HL-60/S4 treated with retinoic acid at 250 ng/mL for 4 days and 3 days (cell line): ENCODE results near the gene CCBE1.
"Not testable (repeated sequence)": the region's sequence is repeated elsewhere in the genome, so short reads cannot be mapped to it uniquely, and the experiment has no call there.

Experiments used
- in situ Hi-C: fragments of 300-500 bp; cut with MboI; formaldehyde crosslinking; loops from 2 replicates; pipeline ENCODE4 v1.7.0; 2022; ENCODE audit warnings: low sequenced_read_pairs

Gene CCBE1

DNA sequence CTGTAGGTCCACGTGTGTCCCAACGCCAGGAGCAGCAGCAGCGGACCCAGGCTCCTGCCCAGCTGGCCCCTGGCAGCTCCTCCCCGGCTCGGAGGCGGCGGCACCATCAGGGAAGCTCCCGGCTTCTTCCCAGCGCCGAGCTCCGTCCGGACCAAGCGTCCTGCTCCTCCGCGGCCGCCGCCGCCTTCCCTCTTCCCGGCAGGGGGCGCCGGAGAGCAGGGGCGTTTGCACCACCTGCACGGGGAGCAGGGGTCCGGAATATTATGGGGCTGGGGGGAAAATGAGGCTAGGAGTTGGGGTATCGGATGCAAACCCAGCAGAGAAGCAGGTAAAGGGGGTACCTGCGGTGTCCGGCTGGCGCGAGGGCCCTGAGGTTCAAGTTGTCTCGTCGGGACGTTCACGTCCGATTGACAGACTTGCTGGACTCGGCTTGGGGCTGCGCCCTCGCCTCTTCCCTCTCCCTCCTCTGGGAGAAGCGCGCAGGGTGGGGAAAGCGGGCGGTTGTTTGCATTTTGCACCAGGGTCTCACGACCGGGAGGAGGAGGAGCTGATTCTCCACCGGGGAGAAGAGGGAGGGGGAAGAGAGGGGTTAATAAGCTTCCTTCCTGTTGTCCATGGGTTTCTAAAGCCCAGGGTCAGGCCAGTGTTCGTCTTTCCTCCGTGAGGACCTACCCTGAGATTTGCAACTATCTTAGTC lies at the start of gene CCBE1:
Gene CCBE1 (minus strand): TSS at position 188 of the 697 bp plus-strand sequence.
- in situ Hi-C loops: no loop called here

DNA sequence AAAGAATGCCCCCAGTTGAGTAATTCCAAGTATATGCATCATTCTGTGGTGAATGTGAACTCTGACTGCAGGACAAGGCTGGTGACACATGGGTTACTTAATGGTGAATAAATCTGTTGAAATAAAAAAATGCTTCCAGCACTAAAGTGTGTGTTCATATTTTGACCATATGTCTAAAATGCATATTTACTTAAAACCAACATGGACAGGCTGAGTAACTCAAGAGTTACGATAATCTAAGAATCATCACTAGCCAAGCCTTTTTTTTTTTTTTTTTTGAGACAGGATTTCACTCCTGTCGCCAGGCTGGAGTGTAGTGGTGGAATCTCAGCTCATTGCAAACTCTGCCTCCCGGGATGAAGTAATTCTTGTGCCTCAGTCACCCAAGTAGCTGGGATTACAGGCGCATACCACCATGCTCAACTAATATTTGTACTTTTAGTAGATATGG lies 47.1 kb upstream of the CCBE1 start:
- in situ Hi-C loops: no loop called here

DNA sequence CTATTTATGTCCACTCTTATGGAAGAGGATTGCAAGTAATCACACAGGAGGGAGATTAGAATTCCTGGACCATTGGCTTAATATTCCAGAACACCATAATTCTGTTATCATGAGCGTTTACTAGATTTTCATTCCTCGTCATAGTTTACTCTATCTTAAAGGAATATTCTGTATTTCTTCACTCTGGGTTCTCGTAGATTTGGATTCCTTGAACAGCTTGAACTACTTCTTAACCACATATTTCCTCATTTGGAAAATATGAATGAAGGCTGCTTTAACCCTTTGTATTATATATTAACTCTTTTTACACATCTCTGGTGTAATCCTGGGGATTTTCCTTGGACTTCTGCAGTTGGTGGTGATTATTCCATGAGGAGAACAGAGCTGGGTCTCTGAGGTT lies 46.3 kb upstream of the CCBE1 start:
- in situ Hi-C loops: no loop called here

DNA sequence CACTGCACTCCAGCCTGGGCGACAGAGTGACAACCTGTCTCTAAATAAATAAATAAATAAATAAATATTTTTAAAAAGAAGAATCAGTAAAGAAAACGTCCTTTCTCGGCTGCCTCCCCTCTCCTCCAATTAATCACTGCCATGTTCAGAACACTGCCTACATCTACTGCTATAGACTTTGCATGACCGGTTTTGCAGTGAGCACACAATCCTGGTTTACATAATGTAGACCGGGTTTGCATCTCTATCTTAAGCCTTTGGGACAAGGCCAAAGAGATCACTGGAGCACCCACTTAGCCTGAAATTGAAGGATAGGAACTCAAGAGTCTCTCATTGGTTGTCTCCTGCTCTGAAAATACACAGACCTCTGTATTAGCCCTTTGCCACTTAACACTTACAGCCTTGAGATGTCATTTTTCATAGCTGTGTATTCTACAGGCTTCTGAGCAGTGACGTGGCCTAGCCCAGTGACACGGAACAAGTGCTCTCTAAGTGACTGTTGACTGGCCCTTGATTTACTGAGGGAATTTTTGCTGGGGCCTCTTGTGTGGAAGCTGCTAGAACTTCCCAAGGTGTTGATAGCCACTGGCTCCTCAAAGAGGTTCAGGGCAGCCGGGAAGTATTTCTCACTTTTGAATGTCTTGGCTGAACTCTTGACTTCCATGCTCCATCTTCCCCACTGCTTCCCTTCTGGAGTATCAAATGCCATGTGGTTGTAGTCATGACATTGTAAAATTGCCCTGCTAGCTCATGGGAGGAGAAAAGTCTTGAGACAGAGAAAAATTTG lies 45.3 kb upstream of the CCBE1 start:
- in situ Hi-C loops: no loop called here

DNA sequence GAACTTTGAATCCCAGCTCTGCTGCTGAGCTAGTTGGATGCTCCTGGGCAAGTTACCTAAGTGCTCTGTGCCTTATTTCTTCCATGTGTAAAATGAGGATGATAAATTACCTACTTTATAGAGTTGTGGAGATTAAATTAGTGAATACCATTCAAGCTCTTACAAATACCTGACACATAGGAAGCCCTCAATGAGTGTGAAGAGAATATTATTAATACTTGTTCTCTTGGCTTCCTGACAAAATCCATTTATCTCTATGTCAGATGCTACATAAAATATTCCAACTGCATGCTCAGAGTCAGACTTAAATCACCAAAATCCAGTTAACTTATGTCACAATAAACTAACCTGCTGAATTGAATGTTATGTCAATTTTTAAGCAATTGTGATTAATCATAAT lies 42.9 kb upstream of the CCBE1 start:
- in situ Hi-C loops: no loop called here

DNA sequence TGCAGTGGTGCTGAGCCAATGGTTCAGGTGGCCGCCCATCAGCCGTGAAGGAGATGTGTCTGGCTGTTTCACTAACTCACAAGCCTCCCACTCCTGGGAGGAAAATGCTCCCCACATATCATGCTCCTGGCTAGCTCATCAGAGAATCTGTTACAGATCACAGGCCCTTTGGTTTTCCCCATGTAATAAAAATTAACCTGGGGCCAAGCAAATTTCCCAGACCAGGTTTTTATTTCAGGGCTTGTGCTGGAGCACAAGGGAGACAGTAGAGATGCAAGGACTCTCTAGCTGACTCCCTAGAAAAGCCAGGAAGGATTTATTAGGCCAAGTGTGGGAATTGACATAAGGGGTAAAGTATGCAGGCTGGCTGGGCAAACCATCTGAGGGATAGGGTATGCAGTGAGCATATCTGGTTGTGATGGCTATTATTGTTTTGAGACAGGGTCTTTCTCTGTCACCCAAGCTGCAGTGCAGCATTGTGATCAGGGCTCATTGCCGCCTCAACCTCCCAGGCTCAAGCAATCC lies 40.6 kb upstream of the CCBE1 start:
- in situ Hi-C loops: no loop called here

DNA sequence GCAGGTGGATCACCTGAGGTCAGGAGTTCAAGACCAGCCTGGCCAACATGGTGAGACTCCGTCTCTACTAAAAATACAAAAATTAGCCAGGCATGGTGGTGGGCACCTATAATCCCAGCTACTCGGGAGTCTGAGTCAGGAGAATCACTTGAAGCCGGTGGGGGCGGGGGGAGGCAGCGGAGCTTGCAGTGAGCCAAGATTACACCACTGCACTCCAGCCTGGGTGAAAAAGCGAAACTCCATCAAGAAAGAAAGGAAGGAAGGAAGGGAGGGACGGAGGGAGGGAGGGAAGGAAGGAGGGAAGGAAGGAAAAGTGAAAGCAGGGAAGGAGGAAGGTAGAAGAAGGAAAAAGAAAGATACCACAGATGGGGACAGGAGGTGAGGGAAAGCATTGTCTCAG lies 40.1 kb upstream of the CCBE1 start:
- in situ Hi-C loops: not testable (repeated sequence)

DNA sequence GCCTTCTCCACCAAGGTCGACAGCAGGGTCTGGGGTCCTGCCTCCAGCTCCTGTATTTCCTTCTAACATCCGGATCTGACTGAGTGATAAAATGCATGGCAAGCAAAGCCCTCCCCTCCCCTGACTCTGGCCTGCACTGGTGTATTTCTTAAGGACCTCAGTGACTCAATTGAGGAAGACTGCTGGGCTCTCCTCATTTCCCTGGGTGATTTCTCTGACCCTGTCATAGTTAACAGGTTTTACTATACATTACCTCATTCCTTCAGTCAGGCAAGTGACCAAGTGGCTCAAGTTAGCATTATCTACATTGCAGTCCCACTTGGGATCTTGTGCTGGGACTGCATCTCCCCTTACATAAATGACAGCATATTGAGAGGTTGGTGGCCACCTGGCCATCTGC lies 38.8 kb upstream of the CCBE1 start:
- in situ Hi-C loops: no loop called here

DNA sequence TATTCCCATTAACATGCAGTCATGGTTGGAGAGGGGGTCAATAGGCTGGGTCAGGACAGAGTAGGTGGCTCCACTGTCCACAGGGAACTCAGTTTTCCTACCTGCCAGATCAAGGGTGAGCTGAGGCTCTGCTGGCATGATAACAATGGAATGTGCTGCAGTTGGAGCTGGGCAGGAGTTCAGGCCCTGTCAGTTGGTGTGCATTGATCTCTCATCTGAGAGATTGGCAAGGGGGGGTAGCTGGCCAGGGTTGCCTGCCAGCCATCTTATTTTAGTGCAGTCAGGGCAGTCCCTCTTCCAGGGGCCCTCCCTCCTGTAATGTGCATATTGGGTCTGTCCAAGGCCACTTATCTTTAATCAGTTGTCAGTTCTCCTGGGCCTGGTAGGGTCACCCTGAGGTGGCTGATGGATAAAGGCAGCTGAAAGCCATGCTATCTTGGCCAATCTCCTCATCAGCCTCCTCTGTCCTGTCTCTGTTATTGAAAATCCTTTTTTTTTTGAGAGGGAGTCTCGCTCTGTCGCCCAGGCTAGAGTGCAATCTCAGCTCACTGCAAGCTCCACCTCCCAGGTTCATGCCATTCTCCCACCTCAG lies 38.1 kb upstream of the CCBE1 start:
- in situ Hi-C loops: no loop called here

DNA sequence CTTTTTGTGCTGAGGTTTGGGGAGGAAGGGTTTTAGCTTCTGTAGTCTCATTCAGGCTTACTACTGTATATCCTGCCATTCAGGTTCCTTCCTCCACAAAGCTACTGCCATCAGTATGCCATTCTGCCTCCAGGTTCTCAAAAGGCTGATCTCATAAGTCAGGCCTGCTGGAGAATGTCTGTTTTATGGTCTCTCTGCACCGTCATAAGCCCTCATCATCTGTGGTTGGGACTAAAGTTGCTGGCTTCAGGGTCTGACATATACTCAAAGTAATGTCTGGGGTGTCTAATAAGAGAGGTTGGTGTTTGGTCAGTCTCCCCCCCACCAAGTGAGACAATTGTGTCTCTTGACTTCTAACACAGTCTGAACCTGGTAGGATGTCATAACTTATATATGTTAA lies 36.2 kb upstream of the CCBE1 start:
- in situ Hi-C loops: no loop called here

DNA sequence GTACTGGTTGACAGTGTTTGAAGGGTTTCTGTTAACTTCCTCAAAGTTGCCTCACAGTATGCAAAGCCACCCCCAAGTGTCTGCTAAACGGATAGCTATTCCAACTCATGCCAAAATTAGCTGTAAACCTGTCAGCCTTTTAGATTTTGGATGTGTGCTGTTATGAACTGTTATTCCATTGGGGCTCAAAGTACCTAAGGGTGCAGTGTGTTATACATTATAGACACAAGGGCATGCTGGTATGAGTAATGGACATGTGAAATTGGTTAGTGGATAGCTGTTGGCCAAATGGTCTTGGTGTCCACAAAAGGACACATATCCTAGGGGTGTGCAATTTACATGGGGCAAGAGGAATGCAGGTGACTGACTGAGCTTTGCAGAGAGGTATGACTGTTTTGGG lies 33.7 kb upstream of the CCBE1 start:
- in situ Hi-C loops: no loop called here

DNA sequence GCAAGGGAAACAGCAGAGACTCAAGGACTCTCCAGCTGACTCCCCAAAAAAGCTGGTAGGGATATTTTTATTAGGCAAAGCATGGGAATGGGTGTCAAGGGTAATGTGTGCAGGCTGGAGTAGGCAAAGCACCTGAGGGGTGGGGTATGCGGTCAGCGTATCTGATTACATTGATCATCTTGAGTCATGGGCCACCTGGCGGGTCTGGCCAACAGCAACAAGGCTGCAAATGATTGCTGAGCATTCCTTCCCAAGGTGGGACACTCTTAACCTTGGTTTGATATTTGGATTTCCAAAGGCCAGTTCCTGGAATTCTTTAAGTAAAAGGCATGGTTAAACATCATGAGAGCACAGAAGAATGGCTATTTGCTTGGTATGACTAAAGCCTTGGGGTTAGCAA lies 32.6 kb upstream of the CCBE1 start:
- in situ Hi-C loops: no loop called here

DNA sequence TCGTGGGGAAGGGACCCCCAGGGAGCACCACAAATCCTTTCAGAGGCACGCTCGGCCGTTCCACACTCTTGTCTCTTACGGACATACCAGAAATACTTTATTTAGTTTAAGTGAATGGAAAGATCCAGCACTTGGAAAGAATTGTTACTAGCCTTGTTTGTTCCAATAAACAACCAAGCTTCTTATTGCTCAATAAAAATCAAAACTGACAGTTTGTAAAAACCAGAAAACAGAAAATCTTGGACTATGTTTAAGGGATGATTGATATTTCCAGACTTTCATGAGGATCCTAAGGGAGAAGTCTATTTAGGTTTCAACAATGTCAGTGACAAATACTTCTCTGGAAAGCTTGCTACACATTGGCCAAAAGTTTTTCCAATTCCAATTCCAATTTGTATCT lies 31.6 kb upstream of the CCBE1 start:
- in situ Hi-C loops: no loop called here

DNA sequence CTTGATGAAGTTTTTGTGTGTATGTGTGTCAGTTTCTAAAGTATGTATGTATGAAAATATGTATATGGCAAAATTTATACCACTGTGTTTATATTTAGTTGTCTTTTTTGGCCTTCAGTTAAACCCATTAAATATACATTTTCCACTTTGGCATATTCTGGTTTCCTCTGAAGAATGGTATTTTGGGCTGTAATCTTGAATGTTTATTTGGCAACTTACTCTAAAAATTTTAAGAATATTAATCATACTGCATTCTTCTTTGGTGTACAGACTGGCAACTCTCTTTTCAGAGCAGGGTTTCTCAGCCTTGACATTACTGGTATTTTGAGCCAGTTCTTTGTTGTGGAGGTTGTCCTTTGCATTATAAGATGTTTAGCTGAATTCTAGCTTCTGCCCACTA lies 27.9 kb upstream of the CCBE1 start:
- in situ Hi-C loops: no loop called here

DNA sequence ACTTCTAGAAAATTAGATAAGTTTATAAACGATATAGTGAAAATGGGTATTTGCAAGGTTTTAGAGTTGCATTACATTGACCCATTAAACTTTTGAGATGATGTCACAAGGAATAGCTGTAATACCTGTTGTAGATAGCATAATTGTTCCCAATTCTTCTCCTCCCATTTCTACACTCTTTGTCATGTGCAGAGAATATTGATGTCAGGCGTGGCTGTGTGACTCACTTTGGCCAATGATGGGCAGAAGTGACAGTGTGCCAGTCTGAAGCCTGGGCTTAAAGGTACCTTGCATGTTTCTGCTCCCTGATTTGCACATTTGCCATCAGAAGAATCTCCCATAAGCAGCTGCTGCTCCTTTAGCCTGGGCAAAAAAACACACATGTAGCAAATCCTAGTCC lies 26.9 kb upstream of the CCBE1 start:
- in situ Hi-C loops: no loop called here

DNA sequence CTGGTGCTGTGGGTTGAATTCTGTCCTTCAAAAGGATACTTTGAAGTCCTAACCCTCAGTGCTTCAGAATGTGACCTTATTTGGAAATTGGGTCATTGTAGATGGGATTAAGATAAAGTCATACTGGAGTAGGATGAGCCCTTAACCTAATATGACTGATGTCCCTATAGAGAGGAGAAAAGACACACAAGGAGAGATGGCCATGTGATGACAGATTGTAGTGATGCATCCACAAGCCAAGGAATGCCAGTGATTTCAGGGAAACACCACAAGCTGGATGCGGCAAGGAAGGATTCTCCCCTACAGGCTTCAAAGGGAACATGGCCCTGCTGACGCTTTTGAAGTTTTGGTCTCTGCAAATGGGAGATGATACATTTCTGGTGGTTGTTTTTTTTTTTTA lies 24.7 kb upstream of the CCBE1 start:
- in situ Hi-C loops: no loop called here

DNA sequence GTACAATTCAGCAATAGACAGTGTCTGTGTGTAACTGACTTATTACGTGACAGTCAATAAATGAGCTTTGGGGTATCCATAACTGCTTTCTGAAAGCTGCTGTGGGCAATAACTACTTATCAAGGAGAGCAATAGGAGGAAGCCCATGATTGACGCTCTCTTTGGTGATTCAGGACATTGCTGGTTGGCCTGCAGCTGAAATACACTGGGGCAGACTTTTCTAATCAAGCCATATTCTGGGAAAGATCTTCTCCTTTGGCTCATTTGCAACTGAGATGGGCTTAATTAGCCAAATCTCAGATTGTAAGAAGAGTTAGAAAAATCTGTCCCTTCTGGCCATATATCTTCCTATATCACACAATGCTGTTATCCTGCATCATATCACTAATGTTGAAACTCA lies 24.0 kb upstream of the CCBE1 start:
- in situ Hi-C loops: no loop called here

DNA sequence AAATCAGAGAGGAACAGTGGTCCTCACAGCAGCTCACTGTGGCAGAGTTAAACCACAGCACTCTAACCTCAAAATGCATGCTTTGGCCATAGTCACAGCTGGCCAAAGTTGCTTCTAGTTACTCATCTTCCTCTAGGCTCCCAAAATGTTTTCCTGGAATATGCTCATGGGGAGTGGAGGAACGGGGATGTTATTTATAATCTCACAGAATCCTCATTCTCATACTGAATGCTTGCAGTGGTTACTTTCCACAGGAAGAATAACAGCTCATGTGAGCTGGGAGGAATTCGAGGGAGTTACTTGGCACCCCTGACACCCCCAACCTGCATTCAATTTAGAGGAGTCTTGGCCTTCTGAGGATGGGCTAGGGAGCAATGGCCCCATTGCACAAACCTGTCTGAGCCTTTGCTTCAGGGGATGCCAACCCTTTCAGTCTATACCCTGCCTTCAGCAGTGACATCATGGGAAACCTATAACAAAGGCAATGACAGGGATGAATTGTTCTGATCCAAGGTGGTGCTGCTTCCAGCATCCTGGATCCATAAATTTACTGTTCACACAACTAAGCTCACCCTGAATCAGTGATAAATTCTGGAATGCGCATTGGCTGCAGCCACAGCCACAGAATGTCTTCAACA lies 22.4 kb upstream of the CCBE1 start:
- in situ Hi-C loops: no loop called here

DNA sequence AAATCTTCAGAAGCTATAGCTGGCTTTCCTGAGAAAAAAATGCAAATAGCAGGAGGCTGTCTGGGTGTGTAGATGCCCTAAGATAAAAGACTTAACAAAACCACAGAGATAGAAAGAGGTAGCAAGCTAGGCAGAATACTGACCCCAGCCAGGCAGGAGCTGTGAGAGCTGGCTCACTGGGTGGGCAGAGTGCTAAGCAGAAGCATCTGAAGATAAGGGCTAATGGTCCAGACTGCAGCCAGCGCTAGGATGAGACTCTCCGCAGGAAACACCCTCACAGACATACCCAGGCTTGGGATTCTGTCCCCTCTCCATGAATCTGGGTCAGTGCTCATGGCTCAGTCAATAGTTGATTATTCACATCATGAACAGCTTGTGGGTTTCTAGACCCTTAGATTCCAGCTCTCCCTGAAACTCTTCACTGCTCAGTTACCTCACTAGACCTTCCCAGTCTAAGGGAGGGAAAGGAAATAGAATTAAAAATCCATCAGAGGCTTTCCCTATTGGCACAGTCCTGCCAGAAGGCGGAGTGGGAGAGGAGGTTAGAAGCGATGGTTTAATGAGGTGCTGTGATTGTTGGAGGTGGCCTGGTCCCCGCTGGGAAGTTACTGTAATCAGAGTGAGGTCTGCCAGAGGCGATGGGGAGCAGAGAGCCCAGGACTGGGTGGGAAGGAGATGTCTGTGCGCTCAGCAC lies 21.4 kb upstream of the CCBE1 start:
- in situ Hi-C loops: no loop called here

DNA sequence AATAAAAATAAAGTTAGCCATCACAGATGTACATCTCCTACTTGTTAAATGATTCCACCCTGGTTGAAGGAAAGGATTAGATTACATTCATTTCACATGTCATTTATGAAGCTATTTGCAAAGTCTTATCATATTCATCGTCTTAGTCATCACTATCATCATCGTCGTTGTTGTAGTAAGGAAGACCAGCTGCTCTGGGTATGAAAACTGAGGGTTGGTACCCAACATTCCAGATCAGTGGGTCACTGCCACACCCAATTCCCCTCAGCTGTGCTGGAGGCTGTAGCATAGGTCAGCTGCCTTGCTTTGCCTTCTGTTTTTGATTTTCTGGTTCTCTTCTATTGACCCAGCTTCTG lies 20.9 kb upstream of the CCBE1 start:
- in situ Hi-C loops: no loop called here

DNA sequence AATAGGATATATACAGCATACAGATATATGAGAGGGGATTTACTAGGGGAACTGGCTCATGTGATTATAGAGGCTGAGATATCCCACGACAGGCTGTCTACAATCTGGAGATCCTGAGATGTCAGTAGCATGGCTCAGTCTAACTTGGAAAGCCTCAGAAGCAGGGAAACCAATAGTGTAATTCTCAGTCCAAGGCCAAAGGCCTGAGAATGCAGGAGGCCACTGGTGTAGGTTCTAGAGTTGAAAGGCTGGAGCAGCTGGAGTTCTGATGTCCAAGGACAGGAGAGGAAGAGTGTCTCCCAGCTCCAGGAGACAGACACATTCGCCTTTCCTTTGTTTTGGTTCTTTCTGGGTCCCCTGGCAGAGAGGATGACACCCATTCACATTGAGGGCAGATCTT lies 20.1 kb upstream of the CCBE1 start:
- in situ Hi-C loops: no loop called here
